Panc1 (cell line): ENCODE results near the gene PPL. TPM values are rescaled to one million over a fixed set of nuclear protein-coding genes. Genes with fewer than 3 reads are reported as not detected.

Source experiments
- ATAC-seq: fragments of 200-7000 bp; cut with Tn5 transposase; 2 replicates; pipeline ENCODE4 v1.9.1; 2020; ENCODE audit warnings: mild to moderate bottlenecking, moderate library complexity
- BruUV-seq: library from RNA; stranded (reverse); fragments of 400-500 nt; replicated peaks from 2 replicates; lab custom pipeline; 2021; lab: Mats Ljungman, UMichigan
- CTCF ChIA-PET: fragments of 300-600 bp; sonication (Branson Sonifier 250); formaldehyde crosslinking; loops from one replicate; lab custom pipeline; 2022; ENCODE audit warnings: antibody characterized with exemption; lab: Charles Lee
- POLR2A ChIA-PET: fragments of 300-600 bp; sonication (Branson Sonifier 250); formaldehyde crosslinking; loops from one replicate; lab custom pipeline; 2022; ENCODE audit warnings: antibody characterized with exemption; lab: Charles Lee
- DNase-seq: peaks from one replicate; pipeline ENCODE4 v3.0.0-alpha.2; 2010; ENCODE audit warnings: low read depth, low spot score
- H3K27ac ChIP-seq: 2 replicates; pipeline ENCODE4 v1.5.1; 2011; ENCODE audit warnings: mild to moderate bottlenecking, low read length, inconsistent platforms
- H3K27me3 ChIP-seq: fragments of 200-500 bp; sonication (Bioruptor generic); 2 replicates; pipeline ENCODE4 v1.6.0; 2014; ENCODE audit warnings: low read length, inconsistent platforms; ENCODE audit not compliant: control insufficient read depth, insufficient read depth
- H3K36me3 ChIP-seq: fragments of 200-500 bp; sonication (Bioruptor generic); 2 replicates; pipeline ENCODE4 v1.5.1; 2014; ENCODE audit warnings: inconsistent platforms, mild to moderate bottlenecking, low read length, moderate library complexity; ENCODE audit not compliant: control insufficient read depth, insufficient read depth
- H3K4me1 ChIP-seq: 2 replicates; pipeline ENCODE4 v1.5.1; 2011; ENCODE audit warnings: inconsistent platforms, mild to moderate bottlenecking, low read length, moderate library complexity; ENCODE audit not compliant: control insufficient read depth, insufficient read depth
- H3K4me3 ChIP-seq, 2 experiments: 2 replicates each; pipeline ENCODE4 v1.5.1; 2011 to 2012; ENCODE audit warnings: low read depth in 2 of 2, low read length in 2 of 2, mild to moderate bottlenecking in 2 of 2, inconsistent platforms in 1 of 2, moderate library complexity in 1 of 2
- H3K9me3 ChIP-seq: fragments of 200-500 bp; sonication (Bioruptor generic); 2 replicates; pipeline ENCODE4 v1.5.1; 2014; ENCODE audit warnings: low read depth, mild to moderate bottlenecking, inconsistent platforms, low read length, moderate library complexity; ENCODE audit not compliant: control insufficient read depth, insufficient read depth
- CTCF ChIP-seq: fragments of 450-650 bp; IDR thresholded peaks from 2 replicates; pipeline ENCODE4 v1.5.1; 2017; ENCODE audit warnings: mild to moderate bottlenecking
- POLR2AphosphoS5 ChIP-seq: IDR thresholded peaks from 2 replicates; pipeline ENCODE4 v1.6.1; 2012; ENCODE audit warnings: mild to moderate bottlenecking, low read depth, low read length, moderate library complexity
- REST ChIP-seq, 2 experiments: IDR thresholded peaks; 2 replicates each; pipeline ENCODE4 v1.6.1; 2011 to 2012; ENCODE audit warnings: low read depth in 2 of 2, control low read depth in 1 of 2, low read length in 1 of 2, mild to moderate bottlenecking in 1 of 2, moderate library complexity in 1 of 2; ENCODE audit not compliant: insufficient read depth in 1 of 2
- SIN3A ChIP-seq: IDR thresholded peaks from 2 replicates; pipeline ENCODE4 v1.6.1; 2012; ENCODE audit warnings: low read depth, mild to moderate bottlenecking, low read length, moderate library complexity, borderline replicate concordance; ENCODE audit not compliant: insufficient read depth
- TCF7L2 ChIP-seq: IDR thresholded peaks from 2 replicates; pipeline ENCODE4 v1.6.1; 2011; ENCODE audit warnings: mild to moderate bottlenecking, low read depth, low read length, inconsistent platforms
- in situ Hi-C: cut with HindIII; loops from 2 replicates; pipeline ENCODE4 v1.10.0; 2016; ENCODE audit warnings: low sequenced_read_pairs, low pct_unique_long_range_greater_than_20kb
- intact Hi-C: fragments of 100-400 bp; cut with micrococcal nuclease; formaldehyde crosslinking; loops from one replicate; pipeline ENCODE4 v1.10.0; 2022; ENCODE audit not compliant: unreplicated experiment
- total RNA-seq: library from RNA; stranded (reverse); gene quantifications from one replicate; pipeline ENCODE4 v1.2.1, GENCODE V29; 2021; ENCODE audit not compliant: unreplicated experiment

Gene PPL
- total RNA-seq, 1 experiment from 2014 or later: 89.4 TPM

DNA sequence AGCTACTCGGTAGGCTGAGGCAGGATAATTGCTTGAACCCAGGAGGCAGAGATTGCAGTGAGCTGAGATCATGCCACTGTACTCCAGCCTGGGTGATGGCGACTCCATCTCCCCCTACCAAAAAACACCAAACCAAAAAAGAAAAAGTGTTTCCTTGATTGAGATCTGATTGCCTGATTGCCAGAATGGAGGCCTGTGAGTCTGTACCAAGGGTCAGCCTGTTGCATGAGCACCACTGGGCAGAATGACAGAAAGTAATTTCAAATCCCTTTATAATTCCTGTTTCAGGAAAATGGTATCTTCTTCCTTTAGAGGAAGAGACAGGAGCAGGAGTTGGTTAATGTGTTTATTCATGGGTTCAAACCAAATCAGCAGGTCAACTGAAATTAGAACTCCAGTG, 81.1 kb downstream of the PPL start:
- intact Hi-C loops: no loop called here
- ChIA-PET CTCF (no interaction called here), POLR2A (interaction anchor here (0.7 kb wide), 1 partner anchor 219 kb away, joined by 11 read pairs; no protein-coding TSS in a partner anchor)
- TF ChIP-seq REST (IDR thresholded peaks at IDR 0.05; ENCODE audit: insufficient read depth in 1 of 2, low read depth in 2 of 2, low read length in 1 of 2) (no peak), CTCF (no peak), POLR2AphosphoS5 (no peak), SIN3A (no peak), TCF7L2 (no peak)
- in situ Hi-C loops: no loop called here
- Histone ChIP-seq H3K4me3 (no peak overlapping the region), H3K27me3 (no peaks in the 10 kb centered on the region), H3K36me3 (peaks cover 26% of the 10 kb centered on the region), H3K9me3 (no peaks in the 10 kb centered on the region), H3K4me1 (no peaks in the 10 kb centered on the region; the same call in 1 of the 2 replicates), H3K27ac (no peak overlapping the region)
- no peak for ATAC-seq
- no TSS peak for BruUV-seq
- no peak for DNase-seq

DNA sequence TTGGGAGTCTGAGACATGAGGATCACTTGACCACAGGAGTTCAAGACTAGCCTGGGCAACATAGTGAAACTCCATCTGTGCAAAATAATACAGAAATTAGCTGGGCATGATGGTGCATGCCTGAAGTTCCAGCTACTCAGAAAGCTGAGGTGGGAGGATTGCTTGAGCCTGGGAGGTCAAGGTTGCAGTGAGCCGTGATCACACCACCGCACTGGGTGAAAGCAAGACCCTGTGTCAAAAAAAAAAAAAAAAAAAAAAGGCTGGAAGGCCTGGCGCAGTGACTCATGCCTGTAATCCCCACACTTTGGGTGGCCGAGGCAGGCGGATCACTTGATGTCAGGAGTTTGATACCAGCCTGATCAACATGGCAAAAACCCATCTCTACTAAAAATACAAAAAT, 81.6 kb downstream of the PPL start:
- no peak for ATAC-seq
- in situ Hi-C loops: no loop called here
- Histone ChIP-seq H3K9me3 (no peaks in the 10 kb centered on the region), H3K27ac (no peak overlapping the region), H3K36me3 (peaks cover 25% of the 10 kb centered on the region), H3K4me1 (peaks cover 2% of the 10 kb centered on the region), H3K27me3 (no peaks in the 10 kb centered on the region), H3K4me3 (no peak overlapping the region)
- TF ChIP-seq POLR2AphosphoS5 (no peak), REST (IDR thresholded peaks at IDR 0.05; ENCODE audit: insufficient read depth in 1 of 2, low read depth in 2 of 2, low read length in 1 of 2) (no peak), TCF7L2 (no peak), SIN3A (no peak), CTCF (no peak)
- ChIA-PET POLR2A (interaction anchor here (0.7 kb wide), 1 partner anchor 218 kb away, joined by 11 read pairs; no protein-coding TSS in a partner anchor), CTCF (no interaction called here)
- no peak for DNase-seq
- intact Hi-C loops: no loop called here
- no TSS peak for BruUV-seq
